ENCODE results near the gene EGFR. TPM values are rescaled to one million over a fixed set of nuclear protein-coding genes. Genes with fewer than 3 reads are reported as not detected.
"Not testable (repeated sequence)": the region's sequence is repeated elsewhere in the genome, so short reads cannot be mapped to it uniquely, and the experiment has no call there.

Gene EGFR
- total RNA-seq, 4 donors from 2014 or later: 224 to 292 (median 233) TPM

DNA sequence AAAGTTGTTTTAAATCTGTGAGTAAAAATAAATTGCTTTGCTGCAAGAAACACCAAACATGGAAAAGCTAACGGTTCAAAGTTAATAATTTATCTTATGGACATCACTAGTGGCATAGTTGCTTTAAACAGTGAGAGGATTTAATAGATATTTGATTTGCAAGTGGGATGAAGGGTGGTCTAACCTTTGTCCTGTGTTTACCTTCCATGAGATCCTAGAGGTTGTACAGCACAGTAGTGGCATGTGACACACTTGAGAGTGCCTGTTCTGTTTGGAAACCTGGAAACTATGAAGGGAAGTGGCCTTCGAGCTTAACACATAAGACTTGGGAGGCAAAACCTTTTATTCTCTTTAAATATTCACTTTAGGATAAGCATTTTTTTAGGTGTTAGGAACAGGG lies 16.0 kb downstream of the EGFR start:
- no peak for TF ChIP-seq POLR2A (IDR thresholded peaks at IDR 0.05)
- TF ChIP-seq, protein P1, sequence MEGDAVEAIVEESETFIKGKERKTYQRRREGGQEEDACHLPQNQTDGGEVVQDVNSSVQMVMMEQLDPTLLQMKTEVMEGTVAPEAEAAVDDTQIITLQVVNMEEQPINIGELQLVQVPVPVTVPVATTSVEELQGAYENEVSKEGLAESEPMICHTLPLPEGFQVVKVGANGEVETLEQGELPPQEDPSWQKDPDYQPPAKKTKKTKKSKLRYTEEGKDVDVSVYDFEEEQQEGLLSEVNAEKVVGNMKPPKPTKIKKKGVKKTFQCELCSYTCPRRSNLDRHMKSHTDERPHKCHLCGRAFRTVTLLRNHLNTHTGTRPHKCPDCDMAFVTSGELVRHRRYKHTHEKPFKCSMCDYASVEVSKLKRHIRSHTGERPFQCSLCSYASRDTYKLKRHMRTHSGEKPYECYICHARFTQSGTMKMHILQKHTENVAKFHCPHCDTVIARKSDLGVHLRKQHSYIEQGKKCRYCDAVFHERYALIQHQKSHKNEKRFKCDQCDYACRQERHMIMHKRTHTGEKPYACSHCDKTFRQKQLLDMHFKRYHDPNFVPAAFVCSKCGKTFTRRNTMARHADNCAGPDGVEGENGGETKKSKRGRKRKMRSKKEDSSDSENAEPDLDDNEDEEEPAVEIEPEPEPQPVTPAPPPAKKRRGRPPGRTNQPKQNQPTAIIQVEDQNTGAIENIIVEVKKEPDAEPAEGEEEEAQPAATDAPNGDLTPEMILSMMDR (IDR thresholded peaks at IDR 0.05): no peak
- DNase-seq (ENCODE audit: low spot score in 2 of 2): no peak
- 60 to 66% methylated on average over 2 of the region's 2 CpGs for WGBS, 2 donors
- no peak overlapping the region for H3K4me3 ChIP-seq (ENCODE audit: low read depth, poor library complexity, severe bottlenecking)
- intact Hi-C loops (cut with DNase I; ENCODE audit: low total_unique reads): no loop called here

DNA sequence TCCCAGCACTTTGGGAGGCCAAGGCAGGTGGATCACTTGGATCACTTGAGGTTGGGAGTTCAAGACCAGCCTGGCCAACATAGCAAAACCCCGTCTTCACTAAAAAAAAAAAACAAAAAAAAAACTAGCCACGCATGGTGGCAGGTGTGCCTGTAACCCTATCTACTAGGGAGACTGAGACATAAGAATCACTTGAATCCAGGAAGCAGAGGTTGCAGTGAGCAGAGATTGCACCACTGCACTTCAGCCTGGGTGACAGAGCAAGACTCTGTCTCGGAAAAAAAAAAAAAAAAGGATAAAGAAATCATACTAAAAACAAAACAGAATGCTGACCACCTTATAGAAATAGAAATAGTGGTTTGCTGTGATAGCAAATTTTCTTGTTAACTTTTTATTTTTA lies 16.6 kb downstream of the EGFR start:
- H3K4me3 ChIP-seq (ENCODE audit: low read depth, poor library complexity, severe bottlenecking); DNase-seq (ENCODE audit: low spot score in 2 of 2); intact Hi-C loops (cut with DNase I; ENCODE audit: low total_unique reads): not testable (repeated sequence)
- WGBS, 2 donors: 89 to 93% methylated on average over 3 of the region's 3 CpGs

DNA sequence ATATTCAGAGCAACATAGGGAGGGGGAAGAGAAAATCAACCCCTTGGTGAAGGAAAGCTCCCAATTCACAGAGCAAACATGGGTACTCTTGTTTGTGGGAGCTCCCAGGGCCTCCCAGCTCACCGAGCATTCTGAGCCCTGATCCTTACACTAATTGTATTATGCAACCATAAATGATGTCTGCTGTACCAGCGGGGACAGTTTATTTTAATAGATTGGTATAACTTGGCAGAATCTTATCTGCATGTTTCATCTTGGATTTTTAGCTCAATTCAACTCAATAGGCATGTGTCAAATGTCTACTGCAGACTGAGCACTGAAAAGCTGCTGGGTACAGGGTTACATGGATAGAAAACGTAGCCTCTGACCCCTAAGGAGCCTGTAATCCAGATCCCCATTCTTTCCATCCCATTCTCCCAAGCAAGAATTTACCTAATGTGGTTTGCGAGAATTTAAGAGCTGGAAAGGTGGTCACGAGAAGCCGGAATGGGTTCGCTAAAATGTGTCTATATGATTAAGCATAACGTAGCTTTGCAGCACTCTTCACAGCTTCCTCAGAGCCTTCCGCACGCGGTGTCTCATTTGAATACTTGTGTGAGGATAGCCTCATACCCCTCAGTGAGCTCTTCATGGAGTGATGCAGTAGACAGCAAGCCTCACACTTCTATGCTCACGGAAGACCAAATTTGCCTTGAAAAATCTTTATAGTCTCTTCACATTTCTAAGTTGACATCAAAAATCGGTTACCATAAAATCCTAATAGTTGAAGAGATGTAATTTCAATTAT lies 18.3 kb downstream of the EGFR start:
- no peak for DNase-seq (ENCODE audit: low spot score in 2 of 2)
- 83 to 88% methylated on average over 13 of the region's 13 CpGs for WGBS, 2 donors
- no peak overlapping the region for H3K4me3 ChIP-seq (ENCODE audit: low read depth, poor library complexity, severe bottlenecking)
- intact Hi-C loops (cut with DNase I; ENCODE audit: low total_unique reads): no loop called here
- TF ChIP-seq, protein P1 (IDR thresholded peaks at IDR 0.05): no peak
- no peak for TF ChIP-seq POLR2A (IDR thresholded peaks at IDR 0.05)

DNA sequence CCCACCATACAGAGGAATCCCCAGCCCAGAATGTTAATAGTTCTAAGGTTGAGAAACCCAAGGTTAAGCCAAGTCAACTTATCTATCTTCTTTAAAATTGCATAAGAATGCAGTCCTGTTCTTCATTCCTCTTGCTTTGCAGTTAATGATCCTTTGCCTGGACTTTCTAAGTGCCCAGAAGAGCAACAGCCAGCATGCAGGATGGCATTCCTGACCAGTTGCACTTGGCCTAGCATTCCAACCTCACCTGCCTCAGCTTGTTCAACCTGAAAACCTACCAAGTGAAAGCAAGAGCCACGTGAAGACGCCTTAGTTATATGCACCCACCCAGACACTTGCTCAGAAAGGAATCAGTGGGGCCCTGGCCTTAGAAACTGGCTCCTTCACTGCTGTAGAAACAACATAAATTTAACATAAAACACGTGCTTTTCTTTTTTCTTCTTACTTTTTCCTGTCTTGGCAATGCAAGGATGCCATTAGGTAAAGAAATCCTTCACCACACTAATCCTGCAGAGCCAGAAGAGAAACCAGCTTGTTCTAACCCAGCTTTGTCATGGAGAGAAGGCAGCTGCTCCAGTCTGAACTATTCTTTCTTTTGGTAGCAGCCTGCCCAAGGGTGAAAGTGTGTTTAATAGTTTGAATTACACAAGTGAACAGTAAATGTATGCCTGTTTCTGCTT lies 25.0 kb downstream of the EGFR start:
- DNase-seq (ENCODE audit: low spot score in 2 of 2): no peak
- intact Hi-C loops (cut with DNase I; ENCODE audit: low total_unique reads): no loop called here
- H3K4me3 ChIP-seq (ENCODE audit: low read depth, poor library complexity, severe bottlenecking): no peak overlapping the region
- WGBS, 2 donors: 57 to 61% methylated on average over 3 of the region's 3 CpGs
- TF ChIP-seq, protein P1 (IDR thresholded peaks at IDR 0.05): no peak
- TF ChIP-seq POLR2A (IDR thresholded peaks at IDR 0.05): no peak

DNA sequence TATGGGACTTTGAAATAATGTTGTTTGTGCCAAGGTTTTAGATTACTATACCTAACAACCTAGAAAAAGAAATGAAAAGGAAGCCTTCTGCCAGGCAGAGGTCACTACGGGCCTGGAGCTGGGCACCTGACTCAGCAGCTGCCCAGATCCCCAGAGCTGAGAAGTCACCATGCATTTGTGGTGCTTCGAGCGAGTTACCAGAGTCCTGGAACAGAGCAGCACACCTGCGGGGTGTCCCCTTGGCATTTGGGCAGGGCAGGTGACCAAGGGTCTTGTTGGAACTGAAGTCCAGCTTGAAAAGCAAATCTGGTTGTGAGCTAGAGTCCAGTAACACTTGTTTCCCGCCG lies 25.5 kb downstream of the EGFR start:
- intact Hi-C loops (cut with DNase I; ENCODE audit: low total_unique reads): no loop called here
- 66 to 84% methylated on average over 6 of the region's 6 CpGs for WGBS, 2 donors
- H3K4me3 ChIP-seq (ENCODE audit: low read depth, poor library complexity, severe bottlenecking): no peak overlapping the region
- TF ChIP-seq, protein P1 (IDR thresholded peaks at IDR 0.05): no peak
- no peak for TF ChIP-seq POLR2A (IDR thresholded peaks at IDR 0.05)
- DNase-seq (ENCODE audit: low spot score in 2 of 2): no peak

DNA sequence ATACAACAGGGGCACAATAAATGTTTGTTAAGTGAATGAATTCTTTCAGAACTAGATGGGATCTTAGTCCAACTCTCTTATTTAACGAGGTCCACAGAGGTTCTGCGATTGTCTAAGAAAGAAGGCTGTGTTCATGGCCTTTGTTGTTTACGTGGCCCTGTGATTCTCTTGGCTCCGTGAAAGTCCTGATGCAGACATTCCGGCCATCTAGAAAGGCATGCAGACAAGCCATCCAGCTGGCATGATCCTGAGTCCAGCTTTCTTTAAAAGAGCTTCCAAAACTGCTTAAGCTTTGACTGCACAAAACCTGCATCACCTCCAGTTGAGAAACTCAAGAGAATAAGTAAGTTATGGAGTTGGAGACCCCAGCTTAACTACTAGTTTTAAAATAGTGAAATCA lies 26.0 kb downstream of the EGFR start:
- no peak for TF ChIP-seq POLR2A (IDR thresholded peaks at IDR 0.05)
- TF ChIP-seq, protein P1 (IDR thresholded peaks at IDR 0.05): no peak
- no peak for DNase-seq (ENCODE audit: low spot score in 2 of 2)
- H3K4me3 ChIP-seq (ENCODE audit: low read depth, poor library complexity, severe bottlenecking): no peak overlapping the region
- WGBS, 2 donors: 37 to 43% methylated on average over 5 of the region's 5 CpGs
- intact Hi-C loops (cut with DNase I; ENCODE audit: low total_unique reads): no loop called here

Measured in lower leg skin (tissue), 4 donors.